Fibroblast of the aortic adventitia (primary cell): ENCODE measurements around the gene MFGE8. TPM values are rescaled to one million over a fixed set of nuclear protein-coding genes. Genes with fewer than 3 reads are reported as not detected.

ENCODE experiments used
- DNase-seq: peaks from one replicate; pipeline ENCODE4 v3.0.0-alpha.2; 2010; ENCODE audit warnings: low read depth
- H3K4me3 ChIP-seq: 2 replicates; pipeline ENCODE4 v1.5.1; 2011; ENCODE audit warnings: low read depth, mild to moderate bottlenecking, control low read depth, low read length, moderate library complexity
- CTCF ChIP-seq: IDR thresholded peaks from 2 replicates; pipeline ENCODE4 v1.5.1; 2011; ENCODE audit warnings: mild to moderate bottlenecking, low read length, control low read depth, inconsistent platforms; ENCODE audit not compliant: insufficient read depth
- total RNA-seq: library from RNA; depleted of rRNA; stranded (reverse); fragments of >200 nt; gene quantifications from 2 replicates; pipeline ENCODE4 v1.2.3, GENCODE V29; 2012; ENCODE audit warnings: low replicate concordance

Gene MFGE8
- total RNA-seq, 1 donor: 59.5 TPM

GRCh38 chr15:88907111-88907510, 6.1 kb downstream of the MFGE8 start:
- no peak overlapping the region for H3K4me3 ChIP-seq
- no peak for DNase-seq
- TF ChIP-seq CTCF: no peak

- H3K4me3 ChIP-seq: no peak overlapping the region
- DNase-seq: no peak
- TF ChIP-seq CTCF: no peak
These were observed 6.6 kb downstream of the MFGE8 start for GRCh38 chr15:88906551-88906950.

- TF ChIP-seq CTCF: no peak
- no peak for DNase-seq
These were observed 7.0 kb downstream of the MFGE8 start for GRCh38 chr15:88906130-88906529.

GRCh38 chr15:88905576-88905975, 7.6 kb downstream of the MFGE8 start:
- no peak overlapping the region for H3K4me3 ChIP-seq
- no peak for TF ChIP-seq CTCF
- no peak for DNase-seq

More at GRCh38 chr15:88906130-88906529, 7.0 kb downstream of the MFGE8 start:
- H3K4me3 ChIP-seq: no peak overlapping the region

GRCh38 chr15:88904624-88905327, 8.4 kb downstream of the MFGE8 start:
- peak; percentile 86 for DNase-seq
- TF ChIP-seq CTCF: peak; percentile 98
- no peak overlapping the region for H3K4me3 ChIP-seq

- no peak overlapping the region for H3K4me3 ChIP-seq
- no peak for TF ChIP-seq CTCF
- no peak for DNase-seq
These were observed 8.9 kb downstream of the MFGE8 start for GRCh38 chr15:88904257-88904623.

GRCh38 chr15:88902846-88903245, 10.3 kb downstream of the MFGE8 start:
- H3K4me3 ChIP-seq: no peak overlapping the region
- no peak for DNase-seq
- TF ChIP-seq CTCF: no peak
